ENCODE data around the gene MAML2. TPM values are rescaled to one million over a fixed set of nuclear protein-coding genes. Genes with fewer than 3 reads are reported as not detected.

The MAML2 gene
- total and polyA plus RNA-seq, 2 of the 8 experiments (the other 6 are each of a cell fraction or from before 2014, with no cell fraction given) = 3.8 to 6.6 TPM

GRCh38 chr11:96339706-96340554 lies 3.1 kb downstream of the MAML2 start:
- DNase-seq (ENCODE audit: low read depth in 1 of 2, low spot score in 2 of 2) (no peak), FAIRE-seq (no peak)
- Histone ChIP-seq H3K36me3 (ENCODE audit: control insufficient read depth in 2 of 4, insufficient read depth in 4 of 4, low read length in 3 of 4) (no peaks in the 10 kb centered on the region), H3K23ac (ENCODE audit: insufficient read length) (no peak overlapping the region), H2AK5ac (ENCODE audit: low read depth, low read length) (no peak overlapping the region), H2BK120ac (replicated peaks; ENCODE audit: low read depth, low read length) (no peak overlapping the region), H3K79me2 (ENCODE audit: control insufficient read depth in 1 of 2, insufficient read depth in 2 of 2, low read length in 2 of 2) (peaks cover 0 to 22% of the 10 kb centered on the region in 2 experiments; a peak in 2 of 4 replicates), H3K27me3 (replicated peaks in 1 of 4; ENCODE audit: control insufficient read depth in 3 of 4, extremely low read depth in 1 of 4, insufficient read depth in 3 of 4, low read length in 3 of 4) (peaks cover 0 to 3% (median 0%) of the 10 kb centered on the region in 4 experiments; a peak in 1 of 7 replicates), H3K23me2 (ENCODE audit: low read depth, low read length) (peaks cover 6% of the 10 kb centered on the region; the same call in 1 of the 2 replicates), H4K91ac (replicated peaks; ENCODE audit: insufficient read length, low read length) (no peak overlapping the region), H2BK5ac (ENCODE audit: low read depth, low read length) (no peak overlapping the region), H3K4me2 (ENCODE audit: insufficient read depth in 1 of 2, low read depth in 2 of 2, low read length in 2 of 2) (no peak overlapping the region; a peak in 1 of 4 replicates), H3K27ac (ENCODE audit: low read depth, low read length) (no peak overlapping the region), H3K9ac (replicated peaks in 1 of 4; ENCODE audit: extremely low read depth in 1 of 4, low read depth in 3 of 4, low read length in 3 of 4) (no peak overlapping the region), H4K8ac (ENCODE audit: extremely low read depth, insufficient read depth, low read length) (no peak overlapping the region), H3K4me1 (replicated peaks in 1 of 4; ENCODE audit: control insufficient read depth in 3 of 4, insufficient read depth in 4 of 4, low read length in 3 of 4) (peaks cover 0 to 28% (median 13%) of the 10 kb centered on the region in 4 experiments; a peak in 6 of 7 replicates), H3K4ac (replicated peaks; ENCODE audit: insufficient read length, low read depth, low read length) (no peak overlapping the region), H3K9me3 (ENCODE audit: insufficient read depth in 2 of 2, low read depth in 1 of 2, low read length in 1 of 2) (no peaks in the 10 kb centered on the region), H2BK15ac (ENCODE audit: low read length) (peak overlapping the region; percentile 54; the same call in 1 of the 2 replicates), H3K18ac (ENCODE audit: extremely low read depth, low read length) (no peak overlapping the region), H3K14ac (ENCODE audit: insufficient read length) (no peak overlapping the region), H4K5ac (ENCODE audit: insufficient read length, low read depth, low read length) (no peak overlapping the region), H3K4me3 (ENCODE audit: extremely low read depth in 1 of 4, insufficient read depth in 2 of 4, low read depth in 3 of 4, low read length in 4 of 4) (no peak overlapping the region), H2AFZ (ENCODE audit: low read length) (no peak overlapping the region), H2BK12ac (ENCODE audit: low read depth, low read length) (no peak overlapping the region), H3K56ac (replicated peaks; ENCODE audit: insufficient read length, low read depth, low read length) (no peak overlapping the region), H3K79me1 (ENCODE audit: low read depth, low read length) (no peaks in the 10 kb centered on the region; the same call in 1 of the 2 replicates), H4K20me1 (replicated peaks in 1 of 2; ENCODE audit: control insufficient read depth in 1 of 2, insufficient read depth in 2 of 2, low read length in 2 of 2) (no peaks in the 10 kb centered on the region), H2BK20ac (ENCODE audit: low read length) (no peak overlapping the region)
- peak; percentile 67 for TF ChIP-seq MAX (IDR thresholded peaks at IDR 0.05)
- TF ChIP-seq SRF (IDR thresholded peaks at IDR 0.05; ENCODE audit: low read depth, low read length) = no peak
- TF ChIP-seq, protein P1, sequence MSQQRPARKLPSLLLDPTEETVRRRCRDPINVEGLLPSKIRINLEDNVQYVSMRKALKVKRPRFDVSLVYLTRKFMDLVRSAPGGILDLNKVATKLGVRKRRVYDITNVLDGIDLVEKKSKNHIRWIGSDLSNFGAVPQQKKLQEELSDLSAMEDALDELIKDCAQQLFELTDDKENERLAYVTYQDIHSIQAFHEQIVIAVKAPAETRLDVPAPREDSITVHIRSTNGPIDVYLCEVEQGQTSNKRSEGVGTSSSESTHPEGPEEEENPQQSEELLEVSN (IDR thresholded peaks at IDR 0.05) = peak; percentile 92
- TF ChIP-seq, protein P2, sequence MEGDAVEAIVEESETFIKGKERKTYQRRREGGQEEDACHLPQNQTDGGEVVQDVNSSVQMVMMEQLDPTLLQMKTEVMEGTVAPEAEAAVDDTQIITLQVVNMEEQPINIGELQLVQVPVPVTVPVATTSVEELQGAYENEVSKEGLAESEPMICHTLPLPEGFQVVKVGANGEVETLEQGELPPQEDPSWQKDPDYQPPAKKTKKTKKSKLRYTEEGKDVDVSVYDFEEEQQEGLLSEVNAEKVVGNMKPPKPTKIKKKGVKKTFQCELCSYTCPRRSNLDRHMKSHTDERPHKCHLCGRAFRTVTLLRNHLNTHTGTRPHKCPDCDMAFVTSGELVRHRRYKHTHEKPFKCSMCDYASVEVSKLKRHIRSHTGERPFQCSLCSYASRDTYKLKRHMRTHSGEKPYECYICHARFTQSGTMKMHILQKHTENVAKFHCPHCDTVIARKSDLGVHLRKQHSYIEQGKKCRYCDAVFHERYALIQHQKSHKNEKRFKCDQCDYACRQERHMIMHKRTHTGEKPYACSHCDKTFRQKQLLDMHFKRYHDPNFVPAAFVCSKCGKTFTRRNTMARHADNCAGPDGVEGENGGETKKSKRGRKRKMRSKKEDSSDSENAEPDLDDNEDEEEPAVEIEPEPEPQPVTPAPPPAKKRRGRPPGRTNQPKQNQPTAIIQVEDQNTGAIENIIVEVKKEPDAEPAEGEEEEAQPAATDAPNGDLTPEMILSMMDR (IDR thresholded peaks at IDR 0.05; ENCODE audit: control extremely low read depth in 1 of 3, insufficient read depth in 1 of 3, low read depth in 1 of 3, low read length in 3 of 3) = no peak
- no peak for TF ChIP-seq ZNF274 (IDR thresholded peaks at IDR 0.05; ENCODE audit: borderline replicate concordance, extremely low read depth, low read length)
- POLR2A ChIA-PET (ENCODE audit: partially characterized antibody) = interaction anchor here (1.1 to 3.3 kb wide), 2 partner anchors 8 to 15 kb away, joined by 3 to 13 read pairs; no protein-coding TSS in a partner anchor
- CTCF ChIA-PET (ENCODE audit: partially characterized antibody) = interaction anchor here (0.6 to 7.7 kb wide), 11 partner anchors 8 to 668 kb away, joined by 3 to 49 read pairs (median 3); no protein-coding TSS in a partner anchor
- WGBS, 2 experiments (ENCODE audit: extremely low coverage in 1 of 2, insufficient coverage in 1 of 2, insufficient read length in 1 of 2, insufficient replicate concordance in 2 of 2, low coverage in 1 of 2, low lambda C conversion rate in 2 of 2, missing lambda C conversion rate in 1 of 2) = 88 to 100% methylated on average over 1 to 7 of the region's 7 CpGs
